PC-9 (cell line): ENCODE results near the gene CEP70. TPM values are rescaled to one million over a fixed set of nuclear protein-coding genes. Genes with fewer than 3 reads are reported as not detected.

Experiments
- BruUV-seq: library from RNA; stranded (reverse); fragments of 400-500 nt; replicated peaks from 2 replicates; lab custom pipeline; 2021; lab: Mats Ljungman, UMichigan
- CTCF ChIA-PET: fragments of 300-600 bp; sonication (Branson Sonifier 250); formaldehyde crosslinking; loops from one replicate; lab custom pipeline; 2022; ENCODE audit warnings: antibody characterized with exemption; lab: Charles Lee
- POLR2A ChIA-PET: fragments of 300-600 bp; sonication (Branson Sonifier 250); formaldehyde crosslinking; loops from one replicate; lab custom pipeline; 2022; ENCODE audit warnings: antibody characterized with exemption; ENCODE audit not compliant: unreplicated experiment; lab: Charles Lee
- DNase-seq, 2 experiments: peaks; one replicate each; pipeline versions ENCODE4 v3.0.0 to v3.0.0-alpha.2; 2015 to 2022; ENCODE audit warnings: mixed read lengths in 1 of 2
- H2AFZ ChIP-seq: fragments of 200-600 bp; sonication (generic); 2 replicates; pipeline ENCODE4 v1.8.1; 2017; ENCODE audit warnings: antibody characterized with exemption
- H3F3A ChIP-seq: fragments of 200-600 bp; sonication (generic); 2 replicates; pipeline ENCODE4 v1.8.1; 2017; ENCODE audit warnings: antibody characterized with exemption, mild to moderate bottlenecking, low read depth; ENCODE audit not compliant: insufficient read depth
- H3K27ac ChIP-seq: fragments of 200-600 bp; sonication (generic); 2 replicates; pipeline ENCODE4 v1.6.1; 2016; ENCODE audit warnings: mixed run types
- H3K27me3 ChIP-seq: fragments of 200-600 bp; sonication (generic); 2 replicates; pipeline ENCODE4 v1.6.1; 2016; ENCODE audit warnings: low read depth, mixed run types; ENCODE audit not compliant: insufficient read depth
- H3K36me3 ChIP-seq: fragments of 200-600 bp; sonication (generic); 2 replicates; pipeline ENCODE4 v1.6.1; 2016; ENCODE audit warnings: low read depth, mixed run types
- H3K4me1 ChIP-seq: fragments of 200-600 bp; sonication (generic); replicated peaks from 2 replicates; pipeline ENCODE4 v1.6.1; 2016; ENCODE audit warnings: mixed run types; ENCODE audit not compliant: insufficient read depth
- H3K4me2 ChIP-seq: fragments of 200-600 bp; sonication (generic); 2 replicates; pipeline ENCODE4 v1.6.1; 2017; ENCODE audit warnings: mixed run types
- H3K4me3 ChIP-seq: fragments of 200-600 bp; sonication (generic); 2 replicates; pipeline ENCODE4 v1.6.1; 2016; ENCODE audit warnings: mixed run types
- H3K79me2 ChIP-seq: fragments of 200-600 bp; sonication (generic); 2 replicates; pipeline ENCODE4 v1.6.1; 2017; ENCODE audit warnings: low read depth, mixed run types
- H3K9me2 ChIP-seq: fragments of 200-600 bp; sonication (generic); 2 replicates; pipeline ENCODE4 v1.8.1; 2017; ENCODE audit warnings: mild to moderate bottlenecking; ENCODE audit not compliant: insufficient read depth
- H3K9me3 ChIP-seq: fragments of 200-600 bp; sonication (generic); 2 replicates; pipeline ENCODE4 v1.8.1; 2016; ENCODE audit warnings: low read depth; ENCODE audit not compliant: insufficient read depth
- H4K20me1 ChIP-seq: fragments of 200-600 bp; sonication (generic); 2 replicates; pipeline ENCODE4 v1.8.1; 2017; ENCODE audit not compliant: insufficient read depth
- EZH2 ChIP-seq: fragments of 200-600 bp; sonication (generic); IDR thresholded peaks from 2 replicates; pipeline ENCODE4 v1.8.0; 2017; ENCODE audit warnings: antibody characterized with exemption, low read depth
- intact Hi-C: fragments of 100-400 bp; cut with micrococcal nuclease; formaldehyde crosslinking; loops from one replicate; pipeline ENCODE4 v1.10.0; 2022; ENCODE audit not compliant: unreplicated experiment
- total RNA-seq: library from RNA; stranded (reverse); gene quantifications from 2 replicates; pipeline ENCODE4 v1.2.3, GENCODE V29; 2021
- TF ChIP-seq, protein P1 (sequence below): fragments of 200-600 bp; sonication (generic); conservative IDR thresholded peaks from 2 replicates; pipeline ENCODE4 v1.6.1; 2017; ENCODE audit warnings: mixed run types, antibody characterized with exemption, mild to moderate bottlenecking, moderate library complexity

Gene CEP70
- total RNA-seq, 1 experiment from 2014 or later: 73.6 TPM

DNA sequence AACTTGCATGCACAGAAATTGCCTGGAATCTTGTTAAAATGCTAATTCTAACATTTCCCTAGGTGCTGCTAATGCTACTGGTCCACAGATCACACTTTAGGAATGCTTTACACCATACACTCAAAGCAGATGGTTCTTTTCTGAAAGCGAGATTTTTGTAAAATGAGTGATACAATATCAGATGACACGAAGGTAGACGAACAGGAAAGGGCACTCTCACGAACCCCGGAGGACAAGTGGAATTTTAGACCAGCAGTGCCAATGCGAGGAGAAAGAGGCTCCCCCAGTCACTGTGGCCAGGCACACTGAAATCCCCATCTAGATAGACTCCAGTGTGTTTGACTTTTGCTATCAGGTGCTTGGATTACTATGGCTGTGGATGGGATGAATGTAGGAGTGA, 35.5 kb upstream of the CEP70 start:
- no TSS peak for BruUV-seq
- Histone ChIP-seq H3K4me3 (no peak overlapping the region), H3K27me3 (no peaks in the 10 kb centered on the region), H3K9me2 (no peaks in the 10 kb centered on the region), H4K20me1 (no peaks in the 10 kb centered on the region), H3K27ac (no peak overlapping the region), H3K4me2 (no peak overlapping the region), H2AFZ (no peak overlapping the region), H3K4me1 (no peaks in the 10 kb centered on the region), H3K36me3 (no peaks in the 10 kb centered on the region), H3F3A (peaks cover 5% of the 10 kb centered on the region; the same call in 1 of the 2 replicates), H3K9me3 (no peaks in the 10 kb centered on the region), H3K79me2 (no peaks in the 10 kb centered on the region)
- CTCF ChIA-PET: no interaction called here
- intact Hi-C loops: loop anchor here (1.0 kb wide), 1 partner anchor 35 kb away; the partner anchor contains the start of gene CEP70
- POLR2A ChIA-PET: no interaction called here
- TF ChIP-seq EZH2: no peak
- TF ChIP-seq, protein P1, sequence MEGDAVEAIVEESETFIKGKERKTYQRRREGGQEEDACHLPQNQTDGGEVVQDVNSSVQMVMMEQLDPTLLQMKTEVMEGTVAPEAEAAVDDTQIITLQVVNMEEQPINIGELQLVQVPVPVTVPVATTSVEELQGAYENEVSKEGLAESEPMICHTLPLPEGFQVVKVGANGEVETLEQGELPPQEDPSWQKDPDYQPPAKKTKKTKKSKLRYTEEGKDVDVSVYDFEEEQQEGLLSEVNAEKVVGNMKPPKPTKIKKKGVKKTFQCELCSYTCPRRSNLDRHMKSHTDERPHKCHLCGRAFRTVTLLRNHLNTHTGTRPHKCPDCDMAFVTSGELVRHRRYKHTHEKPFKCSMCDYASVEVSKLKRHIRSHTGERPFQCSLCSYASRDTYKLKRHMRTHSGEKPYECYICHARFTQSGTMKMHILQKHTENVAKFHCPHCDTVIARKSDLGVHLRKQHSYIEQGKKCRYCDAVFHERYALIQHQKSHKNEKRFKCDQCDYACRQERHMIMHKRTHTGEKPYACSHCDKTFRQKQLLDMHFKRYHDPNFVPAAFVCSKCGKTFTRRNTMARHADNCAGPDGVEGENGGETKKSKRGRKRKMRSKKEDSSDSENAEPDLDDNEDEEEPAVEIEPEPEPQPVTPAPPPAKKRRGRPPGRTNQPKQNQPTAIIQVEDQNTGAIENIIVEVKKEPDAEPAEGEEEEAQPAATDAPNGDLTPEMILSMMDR: no peak
- peak in 1 of 2 experiments; percentile 53 for DNase-seq

DNA sequence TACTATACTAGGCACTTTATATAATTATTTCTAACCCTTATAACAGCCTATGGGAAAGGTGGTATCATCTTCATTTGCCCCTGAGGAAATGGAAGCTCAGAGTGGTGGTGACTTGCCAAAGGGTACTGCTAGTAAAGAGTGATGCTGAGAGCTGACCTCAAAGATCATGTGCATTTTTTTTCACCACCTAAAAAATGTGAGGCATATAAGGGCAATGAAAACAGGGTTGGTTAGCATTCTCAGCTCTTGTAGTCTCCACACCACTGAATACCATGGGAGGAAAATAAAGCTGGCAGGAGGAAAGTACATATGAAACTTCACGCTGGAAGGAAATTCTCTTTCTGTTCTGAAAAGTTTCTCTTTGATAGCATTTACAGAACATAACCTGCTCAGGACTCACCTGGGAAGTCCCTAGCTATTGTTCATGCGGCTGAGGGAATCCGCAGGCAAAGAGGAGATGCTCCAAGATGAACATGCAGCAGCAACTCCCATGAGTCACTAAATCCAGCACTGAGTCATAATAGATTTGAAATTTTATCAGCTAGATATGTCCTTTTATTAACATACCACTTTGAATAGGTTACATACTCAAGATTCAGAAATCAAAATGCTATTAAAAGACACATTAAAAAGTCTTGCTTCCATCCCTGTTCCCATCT, 31.8 kb upstream of the CEP70 start:
- Histone ChIP-seq H3K79me2 (no peaks in the 10 kb centered on the region), H3K36me3 (no peaks in the 10 kb centered on the region), H4K20me1 (no peaks in the 10 kb centered on the region), H3K27me3 (no peaks in the 10 kb centered on the region), H3K9me3 (no peaks in the 10 kb centered on the region), H3K9me2 (no peaks in the 10 kb centered on the region), H3K4me3 (no peak overlapping the region), H3K4me2 (no peak overlapping the region), H3F3A (peaks cover 5% of the 10 kb centered on the region; the same call in 1 of the 2 replicates), H3K4me1 (no peaks in the 10 kb centered on the region), H3K27ac (no peak overlapping the region), H2AFZ (no peak overlapping the region)
- BruUV-seq: no TSS peak
- POLR2A ChIA-PET: interaction anchor here (0.6 kb wide), 1 partner anchor 32 kb away, joined by 5 read pairs; the partner anchor contains the start of gene CEP70
- intact Hi-C loops: no loop called here
- TF ChIP-seq, protein P1: no peak
- no peak for TF ChIP-seq EZH2
- DNase-seq: peak; percentile 45 to 50
- CTCF ChIA-PET: interaction anchor here (0.8 to 1.6 kb wide), 2 partner anchors 31 to 298 kb away, joined by 3 to 8 read pairs; partner anchors contain the start of gene CEP70

DNA sequence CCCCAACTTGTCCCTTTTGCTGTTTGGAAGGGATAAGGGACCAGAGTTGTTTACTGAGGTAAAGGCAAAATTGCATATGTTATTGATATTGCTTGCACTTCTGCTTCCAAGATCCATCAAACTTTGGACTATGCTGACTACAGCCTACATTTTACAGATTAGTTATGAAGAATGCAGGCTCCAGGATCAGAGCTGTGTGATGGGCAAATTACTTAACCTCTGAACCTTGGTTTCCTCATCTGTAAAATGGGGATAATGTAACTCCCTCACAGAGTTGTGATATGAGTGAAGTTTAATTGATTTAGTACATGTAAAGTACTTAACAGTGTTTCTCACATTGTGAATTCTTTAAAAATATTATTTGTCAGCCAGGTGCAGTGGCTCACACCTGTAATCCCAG, 30.5 kb upstream of the CEP70 start:
- BruUV-seq: no TSS peak
- TF ChIP-seq, protein P1: no peak
- TF ChIP-seq EZH2: no peak
- Histone ChIP-seq H4K20me1 (no peaks in the 10 kb centered on the region), H2AFZ (no peak overlapping the region), H3K27ac (no peak overlapping the region), H3K9me2 (no peaks in the 10 kb centered on the region), H3K4me2 (no peak overlapping the region), H3K9me3 (no peaks in the 10 kb centered on the region), H3K4me1 (no peaks in the 10 kb centered on the region), H3K27me3 (no peaks in the 10 kb centered on the region), H3K79me2 (no peaks in the 10 kb centered on the region), H3K36me3 (no peaks in the 10 kb centered on the region), H3F3A (peaks cover 5% of the 10 kb centered on the region; the same call in 1 of the 2 replicates), H3K4me3 (no peak overlapping the region)
- intact Hi-C loops: no loop called here
- ChIA-PET CTCF (interaction anchor here (0.7 kb wide), 1 partner anchor 693 kb away, joined by 4 read pairs; no protein-coding TSS in a partner anchor), POLR2A (no interaction called here)
- no peak for DNase-seq
